Testis (tissue), 2 donors: ENCODE results near the gene ELOVL7.

Experiments
- POLR2A ChIP-seq: fragments of 450-650 bp; IDR thresholded peaks from one replicate; pipeline ENCODE4 v1.6.1; 2017; ENCODE audit warnings: antibody characterized with exemption, mild to moderate bottlenecking, moderate library complexity
- TF ChIP-seq, protein P1 (sequence below), 3 experiments: fragments of 450-650 bp in 2 of 3; fragments of 200-600 bp in 1 of 3; sonication (generic) in 1 of 3; IDR thresholded peaks; one replicate each; pipeline ENCODE4 v1.5.1; 2016 to 2019; ENCODE audit warnings: antibody characterized with exemption in 3 of 3, mild to moderate bottlenecking in 2 of 3, moderate library complexity in 1 of 3

DNA sequence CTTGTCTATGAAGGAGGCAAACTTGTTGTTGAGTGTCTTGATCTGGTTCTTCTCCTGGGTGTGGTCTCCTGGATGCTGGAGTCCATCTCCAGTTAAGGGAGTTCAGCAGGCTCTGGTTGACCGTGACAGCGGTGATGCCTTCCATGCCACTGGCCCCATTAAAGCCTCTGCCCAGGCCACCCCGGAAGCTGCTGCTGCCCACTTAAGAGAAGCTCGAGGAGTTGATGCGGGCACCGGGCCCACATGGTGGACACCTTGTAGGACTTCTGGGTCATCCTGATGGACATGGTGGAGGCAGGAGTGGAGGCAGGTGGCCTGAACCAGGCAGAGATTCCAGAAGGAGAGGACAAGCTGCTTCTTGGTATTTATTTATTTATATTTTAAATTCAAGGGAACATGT lies 99.4 kb downstream of the ELOVL7 start:
- TF ChIP-seq, protein P1, sequence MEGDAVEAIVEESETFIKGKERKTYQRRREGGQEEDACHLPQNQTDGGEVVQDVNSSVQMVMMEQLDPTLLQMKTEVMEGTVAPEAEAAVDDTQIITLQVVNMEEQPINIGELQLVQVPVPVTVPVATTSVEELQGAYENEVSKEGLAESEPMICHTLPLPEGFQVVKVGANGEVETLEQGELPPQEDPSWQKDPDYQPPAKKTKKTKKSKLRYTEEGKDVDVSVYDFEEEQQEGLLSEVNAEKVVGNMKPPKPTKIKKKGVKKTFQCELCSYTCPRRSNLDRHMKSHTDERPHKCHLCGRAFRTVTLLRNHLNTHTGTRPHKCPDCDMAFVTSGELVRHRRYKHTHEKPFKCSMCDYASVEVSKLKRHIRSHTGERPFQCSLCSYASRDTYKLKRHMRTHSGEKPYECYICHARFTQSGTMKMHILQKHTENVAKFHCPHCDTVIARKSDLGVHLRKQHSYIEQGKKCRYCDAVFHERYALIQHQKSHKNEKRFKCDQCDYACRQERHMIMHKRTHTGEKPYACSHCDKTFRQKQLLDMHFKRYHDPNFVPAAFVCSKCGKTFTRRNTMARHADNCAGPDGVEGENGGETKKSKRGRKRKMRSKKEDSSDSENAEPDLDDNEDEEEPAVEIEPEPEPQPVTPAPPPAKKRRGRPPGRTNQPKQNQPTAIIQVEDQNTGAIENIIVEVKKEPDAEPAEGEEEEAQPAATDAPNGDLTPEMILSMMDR (IDR thresholded peaks at IDR 0.05): no peak
- no peak for TF ChIP-seq POLR2A
